MCF 10A (cell line): Measurements from ENCODE around the gene HS6ST3. TPM values are rescaled to one million over a fixed set of nuclear protein-coding genes. Genes with fewer than 3 reads are reported as not detected.

Experiments used
- BruUV-seq: library from RNA; stranded (reverse); fragments of 400-500 nt; replicated peaks from 2 replicates; lab custom pipeline; 2021; lab: Mats Ljungman, UMichigan
- CTCF ChIA-PET: fragments of 300-600 bp; sonication (Branson Sonifier 250); formaldehyde crosslinking; extraction: SDS; loops from one replicate; lab custom pipeline; 2021; ENCODE audit warnings: antibody characterized with exemption, inconsistent platforms; lab: Yijun Ruan, JAX
- POLR2A ChIA-PET: fragments of 300-600, 350-650 bp; sonication (Branson Sonifier 250); formaldehyde crosslinking; extraction: SDS; loops from one replicate; lab custom pipeline; 2020; ENCODE audit warnings: antibody characterized with exemption, inconsistent platforms; lab: Yijun Ruan, JAX
- DNase-seq: peaks from one replicate; pipeline ENCODE4 v3.0.0-alpha.2; 2018; ENCODE audit not compliant: unreplicated experiment
- H3K27ac Mint-ChIP-seq: one replicate; pipeline ENCODE4 v1.8.0; 2022; ENCODE audit warnings: mild to moderate bottlenecking, low read depth, mixed read lengths; ENCODE audit not compliant: unreplicated experiment
- H3K27me3 Mint-ChIP-seq: one replicate; pipeline ENCODE4 v1.8.0; 2022; ENCODE audit warnings: mixed read lengths; ENCODE audit not compliant: insufficient read depth, unreplicated experiment
- H3K36me3 Mint-ChIP-seq: one replicate; pipeline ENCODE4 v1.8.0; 2022; ENCODE audit warnings: mild to moderate bottlenecking, moderate library complexity, mixed read lengths; ENCODE audit not compliant: insufficient read depth, unreplicated experiment
- H3K4me1 Mint-ChIP-seq: one replicate; pipeline ENCODE4 v1.8.0; 2022; ENCODE audit warnings: mixed read lengths; ENCODE audit not compliant: insufficient read depth, unreplicated experiment
- H3K4me3 Mint-ChIP-seq: one replicate; pipeline ENCODE4 v1.8.0; 2022; ENCODE audit warnings: mild to moderate bottlenecking, moderate library complexity, mixed read lengths; ENCODE audit not compliant: unreplicated experiment
- H3K9me3 Mint-ChIP-seq: one replicate; pipeline ENCODE4 v1.8.0; 2022; ENCODE audit warnings: mixed read lengths; ENCODE audit not compliant: unreplicated experiment
- intact Hi-C: fragments of 100-400 bp; cut with micrococcal nuclease; formaldehyde crosslinking; loops from 2 replicates; pipeline ENCODE4 v1.14.1; 2022
- total RNA-seq: library from RNA; stranded (reverse); gene quantifications from 2 replicates; pipeline ENCODE4 v1.2.3, GENCODE V29; 2022
- TF ChIP-seq, protein P1 (sequence below): fragments of 200-600 bp; IDR thresholded peaks from one replicate; pipeline ENCODE4 v1.8.0; 2022; ENCODE audit warnings: antibody characterized with exemption, mild to moderate bottlenecking; ENCODE audit not compliant: unreplicated experiment

The HS6ST3 gene
- total RNA-seq, 1 experiment from 2014 or later: 0.09 TPM

GRCh38 chr13:96677029-96677428, 587.1 kb downstream of the HS6ST3 start:
- POLR2A ChIA-PET: no interaction called here
- H3K27ac Mint-ChIP-seq: no peak overlapping the region
- H3K27me3 Mint-ChIP-seq: no peaks in the 10 kb centered on the region
- TF ChIP-seq, protein P1, sequence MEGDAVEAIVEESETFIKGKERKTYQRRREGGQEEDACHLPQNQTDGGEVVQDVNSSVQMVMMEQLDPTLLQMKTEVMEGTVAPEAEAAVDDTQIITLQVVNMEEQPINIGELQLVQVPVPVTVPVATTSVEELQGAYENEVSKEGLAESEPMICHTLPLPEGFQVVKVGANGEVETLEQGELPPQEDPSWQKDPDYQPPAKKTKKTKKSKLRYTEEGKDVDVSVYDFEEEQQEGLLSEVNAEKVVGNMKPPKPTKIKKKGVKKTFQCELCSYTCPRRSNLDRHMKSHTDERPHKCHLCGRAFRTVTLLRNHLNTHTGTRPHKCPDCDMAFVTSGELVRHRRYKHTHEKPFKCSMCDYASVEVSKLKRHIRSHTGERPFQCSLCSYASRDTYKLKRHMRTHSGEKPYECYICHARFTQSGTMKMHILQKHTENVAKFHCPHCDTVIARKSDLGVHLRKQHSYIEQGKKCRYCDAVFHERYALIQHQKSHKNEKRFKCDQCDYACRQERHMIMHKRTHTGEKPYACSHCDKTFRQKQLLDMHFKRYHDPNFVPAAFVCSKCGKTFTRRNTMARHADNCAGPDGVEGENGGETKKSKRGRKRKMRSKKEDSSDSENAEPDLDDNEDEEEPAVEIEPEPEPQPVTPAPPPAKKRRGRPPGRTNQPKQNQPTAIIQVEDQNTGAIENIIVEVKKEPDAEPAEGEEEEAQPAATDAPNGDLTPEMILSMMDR: no peak
- DNase-seq: no peak
- H3K36me3 Mint-ChIP-seq: no peaks in the 10 kb centered on the region
- H3K4me1 Mint-ChIP-seq: peaks cover 9% of the 10 kb centered on the region
- CTCF ChIA-PET: no interaction called here
- no peaks in the 10 kb centered on the region for H3K9me3 Mint-ChIP-seq
- no TSS peak for BruUV-seq
- H3K4me3 Mint-ChIP-seq: no peak overlapping the region
- intact Hi-C loops: no loop called here

DNA sequence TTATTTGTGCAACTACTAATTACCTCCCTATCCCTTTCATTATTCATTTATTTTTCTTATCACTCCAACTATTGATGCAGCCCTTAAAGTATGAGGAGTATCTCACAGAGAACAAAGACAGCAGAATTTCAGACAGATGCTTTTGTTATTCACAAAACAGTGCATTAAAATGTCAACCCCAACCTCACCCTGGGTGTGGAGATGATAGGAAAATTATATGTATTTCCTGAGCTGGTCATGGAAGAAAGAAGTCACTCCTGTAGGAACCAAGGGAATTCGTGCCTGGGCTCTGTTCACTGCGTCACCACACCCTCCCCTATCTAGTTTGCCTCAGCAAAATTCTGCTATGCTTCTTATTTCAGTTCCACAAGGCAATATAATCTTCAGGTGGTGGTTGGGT, 588.9 kb downstream of the HS6ST3 start:
- BruUV-seq: no TSS peak
- Mint-ChIP-seq H3K4me1 (no peaks in the 10 kb centered on the region), H3K27me3 (no peaks in the 10 kb centered on the region), H3K27ac (no peak overlapping the region), H3K4me3 (no peak overlapping the region), H3K9me3 (no peaks in the 10 kb centered on the region), H3K36me3 (no peaks in the 10 kb centered on the region)
- ChIA-PET CTCF (interaction anchor here (0.6 kb wide), 1 partner anchor 60 kb away, joined by 3 read pairs; no protein-coding TSS in a partner anchor), POLR2A (no interaction called here)
- intact Hi-C loops: no loop called here
- TF ChIP-seq, protein P1: no peak
- DNase-seq: no peak

GRCh38 chr13:96680898-96681297, 591.0 kb downstream of the HS6ST3 start:
- no TSS peak for BruUV-seq
- DNase-seq: no peak
- POLR2A ChIA-PET: no interaction called here

GRCh38 chr13:96681766-96682165, 591.9 kb downstream of the HS6ST3 start:
- Mint-ChIP-seq H3K27ac (no peak overlapping the region), H3K36me3 (no peaks in the 10 kb centered on the region), H3K27me3 (no peaks in the 10 kb centered on the region), H3K4me3 (no peak overlapping the region), H3K4me1 (no peaks in the 10 kb centered on the region), H3K9me3 (no peaks in the 10 kb centered on the region)
- ChIA-PET CTCF (no interaction called here), POLR2A (no interaction called here)
- BruUV-seq: no TSS peak
- no peak for DNase-seq
- intact Hi-C loops: no loop called here
- TF ChIP-seq, protein P1: no peak

More at GRCh38 chr13:96680898-96681297, 591.0 kb downstream of the HS6ST3 start:
- intact Hi-C loops: no loop called here
- H3K4me3 Mint-ChIP-seq: no peak overlapping the region
- no peaks in the 10 kb centered on the region for H3K9me3 Mint-ChIP-seq
- H3K27me3 Mint-ChIP-seq: no peaks in the 10 kb centered on the region
- H3K27ac Mint-ChIP-seq: no peak overlapping the region
- TF ChIP-seq, protein P1: no peak
- no peaks in the 10 kb centered on the region for H3K4me1 Mint-ChIP-seq
- no peaks in the 10 kb centered on the region for H3K36me3 Mint-ChIP-seq
- CTCF ChIA-PET: no interaction called here
